Measurements from ENCODE around the gene IMPDH2.
A peak's percentile ranks its signal among the peaks of the same experiment; 100 is the strongest.

IMPDH2 gene

DNA sequence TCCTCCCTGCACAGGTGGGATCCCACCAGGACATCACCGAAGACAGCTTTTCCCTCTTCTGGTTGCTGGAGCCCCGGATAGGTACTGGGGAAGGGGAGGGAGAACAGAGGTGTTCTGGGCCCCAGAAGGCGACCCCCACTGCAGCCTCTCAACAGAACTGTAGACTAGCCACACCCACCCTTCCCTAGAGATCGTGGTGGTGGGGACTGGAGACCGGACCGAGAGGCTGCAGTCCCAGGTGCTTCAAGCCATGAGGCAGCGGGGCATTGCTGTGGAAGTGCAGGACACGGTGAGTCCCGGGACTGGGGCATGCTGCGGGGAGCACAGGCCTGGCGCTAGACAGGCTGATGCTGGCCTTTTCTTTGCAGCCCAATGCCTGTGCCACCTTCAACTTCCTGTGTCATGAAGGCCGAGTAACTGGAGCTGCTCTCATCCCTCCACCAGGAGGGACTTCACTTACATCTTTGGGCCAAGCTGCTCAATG lies 6.5 kb downstream of the IMPDH2 start:
- peak; percentile 54 for DNase-seq (ENCODE audit: low read depth)
- peak overlapping the region; percentile 94 for H3K4me3 ChIP-seq (ENCODE audit: low read depth, low read length)
- TF ChIP-seq, protein P1, sequence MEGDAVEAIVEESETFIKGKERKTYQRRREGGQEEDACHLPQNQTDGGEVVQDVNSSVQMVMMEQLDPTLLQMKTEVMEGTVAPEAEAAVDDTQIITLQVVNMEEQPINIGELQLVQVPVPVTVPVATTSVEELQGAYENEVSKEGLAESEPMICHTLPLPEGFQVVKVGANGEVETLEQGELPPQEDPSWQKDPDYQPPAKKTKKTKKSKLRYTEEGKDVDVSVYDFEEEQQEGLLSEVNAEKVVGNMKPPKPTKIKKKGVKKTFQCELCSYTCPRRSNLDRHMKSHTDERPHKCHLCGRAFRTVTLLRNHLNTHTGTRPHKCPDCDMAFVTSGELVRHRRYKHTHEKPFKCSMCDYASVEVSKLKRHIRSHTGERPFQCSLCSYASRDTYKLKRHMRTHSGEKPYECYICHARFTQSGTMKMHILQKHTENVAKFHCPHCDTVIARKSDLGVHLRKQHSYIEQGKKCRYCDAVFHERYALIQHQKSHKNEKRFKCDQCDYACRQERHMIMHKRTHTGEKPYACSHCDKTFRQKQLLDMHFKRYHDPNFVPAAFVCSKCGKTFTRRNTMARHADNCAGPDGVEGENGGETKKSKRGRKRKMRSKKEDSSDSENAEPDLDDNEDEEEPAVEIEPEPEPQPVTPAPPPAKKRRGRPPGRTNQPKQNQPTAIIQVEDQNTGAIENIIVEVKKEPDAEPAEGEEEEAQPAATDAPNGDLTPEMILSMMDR (IDR thresholded peaks at IDR 0.05; ENCODE audit: insufficient read depth, low read depth, low read length, missing control alignments), result no peak

DNA sequence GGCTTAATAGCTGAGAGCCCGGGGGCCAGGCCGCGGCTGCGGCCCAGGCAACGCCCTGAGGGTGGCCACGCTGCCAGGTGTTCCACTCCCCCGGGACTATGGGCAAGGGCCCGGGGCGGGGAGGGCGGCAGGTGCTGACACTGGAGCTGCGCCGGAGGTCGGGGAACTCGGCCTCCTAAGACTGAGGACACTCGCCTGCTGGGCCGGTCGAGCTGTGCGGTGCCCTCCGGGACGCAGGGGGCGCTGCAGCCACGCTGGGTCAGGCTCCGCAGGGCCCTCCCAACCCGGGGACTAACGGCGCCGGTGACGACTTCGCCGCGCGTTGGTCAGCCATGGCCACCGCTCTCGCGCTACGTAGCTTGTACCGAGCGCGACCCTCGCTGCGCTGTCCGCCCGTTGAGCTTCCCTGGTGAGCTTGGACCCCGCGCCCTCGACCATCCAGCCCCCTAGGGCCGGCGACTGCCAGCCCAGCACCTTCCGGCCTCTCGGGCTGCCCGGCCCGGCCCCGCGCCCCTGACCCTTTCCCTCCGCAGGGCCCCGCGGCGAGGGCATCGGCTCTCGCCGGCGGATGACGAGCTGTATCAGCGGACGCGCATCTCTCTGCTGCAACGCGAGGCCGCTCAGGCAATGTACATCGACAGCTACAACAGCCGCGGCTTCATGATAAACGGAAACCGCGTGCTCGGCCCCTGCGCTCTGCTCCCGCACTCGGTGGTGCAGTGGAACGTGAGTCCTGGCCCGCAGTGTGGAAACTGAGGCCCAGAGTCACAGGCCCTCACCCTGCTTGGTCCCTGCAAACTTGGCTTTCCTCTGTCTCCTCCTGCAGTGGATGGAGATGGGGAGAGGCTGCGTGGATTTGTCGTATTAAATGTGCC lies 7.1 kb downstream of the IMPDH2 start, which contains the start of gene NDUFAF3:
Gene NDUFAF3, plus strand, starts transcription at position 309 of the 875 bp plus-strand sequence. Its CDS starts 24 bp downstream, at position 333.
- peak within 1 kb of the TSS; percentile 94 for H3K4me3 ChIP-seq (ENCODE audit: low read depth, low read length)
- TF ChIP-seq, protein P1 (IDR thresholded peaks at IDR 0.05; ENCODE audit: insufficient read depth, low read depth, low read length, missing control alignments), result peak; percentile 97
- DNase-seq (ENCODE audit: low read depth), result peak; percentile 97

DNA sequence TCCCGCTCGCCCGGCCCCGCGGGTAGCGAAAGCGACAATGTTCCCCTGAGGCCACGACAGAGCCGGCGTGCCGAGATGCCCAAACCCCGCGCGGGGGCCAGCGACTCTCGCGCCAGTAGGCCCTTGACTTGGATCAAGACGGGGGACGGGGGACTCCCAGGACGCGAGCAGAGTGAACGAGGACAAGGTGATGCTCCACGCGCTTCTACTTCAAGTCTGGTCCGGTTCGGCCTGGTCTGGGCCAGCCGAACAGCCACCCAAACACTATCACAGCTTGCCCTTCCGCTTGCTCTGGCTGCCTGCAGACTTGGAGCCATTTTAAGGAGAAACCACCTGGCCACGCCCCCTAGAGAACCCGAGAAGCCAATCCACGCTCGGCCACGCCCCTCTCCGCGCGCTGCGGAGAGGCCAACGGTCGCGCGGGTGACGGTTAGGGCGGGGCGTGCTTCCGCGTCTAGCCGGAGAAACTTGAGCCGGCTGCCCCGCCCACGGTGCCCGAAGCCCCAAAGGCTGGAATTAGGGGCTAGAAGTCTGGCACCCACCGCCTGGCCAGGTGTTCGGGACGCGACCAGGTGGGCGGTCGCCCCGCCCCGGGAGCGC lies 7.9 kb downstream of the IMPDH2 start:
- DNase-seq (ENCODE audit: low read depth), result peak; percentile 99

DNA sequence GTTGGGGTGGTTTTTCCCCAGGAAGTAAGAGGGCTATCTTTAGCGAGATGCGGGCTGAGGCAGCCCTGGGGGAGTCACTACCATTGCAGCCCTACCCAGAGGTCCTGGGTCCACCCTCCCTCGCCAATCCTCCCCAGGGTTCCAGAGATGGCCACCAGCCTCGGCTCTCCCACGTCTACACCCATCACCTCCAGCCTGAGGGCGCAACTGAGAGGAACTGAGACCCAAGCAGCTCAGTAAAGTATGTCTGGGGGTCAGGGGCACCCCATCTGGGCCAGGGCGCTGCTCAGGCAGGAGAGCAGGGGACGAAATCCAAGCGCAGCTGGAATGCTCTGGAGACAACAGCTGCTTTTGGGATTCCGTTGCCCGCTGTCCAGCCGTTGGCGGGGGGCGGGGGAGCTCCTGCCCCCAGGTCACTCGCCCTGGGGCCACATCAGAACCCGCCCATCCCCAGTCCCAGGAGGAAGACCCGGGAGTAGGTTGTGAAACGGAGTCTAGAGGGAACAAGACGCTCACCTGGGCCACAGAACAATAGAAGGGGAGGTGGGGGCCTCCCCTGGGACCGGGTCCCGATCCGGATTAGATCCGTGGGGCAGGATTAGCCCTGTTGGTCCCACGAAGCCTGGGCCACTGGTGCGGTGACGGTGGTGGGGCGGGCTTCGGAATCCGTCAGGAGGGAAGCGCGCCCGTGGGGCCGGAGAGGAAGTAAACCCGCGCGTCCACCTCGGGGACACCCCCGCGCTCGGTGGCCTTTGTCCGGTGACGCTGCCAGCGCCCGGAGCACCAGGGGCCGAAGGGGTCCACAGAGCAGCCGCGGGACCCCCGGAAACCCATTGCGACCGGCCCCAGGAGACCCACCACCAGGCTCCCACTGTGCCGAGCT lies 8.6 kb downstream of the IMPDH2 start:
- TF ChIP-seq, protein P1 (IDR thresholded peaks at IDR 0.05; ENCODE audit: insufficient read depth, low read depth, low read length, missing control alignments), result no peak
- peak; percentile 75 for DNase-seq (ENCODE audit: low read depth)
- H3K4me3 ChIP-seq (ENCODE audit: low read depth, low read length), result peak overlapping the region; percentile 94

More for the DNA sequence above, 7.9 kb downstream of the IMPDH2 start:
- TF ChIP-seq, protein P1 (IDR thresholded peaks at IDR 0.05; ENCODE audit: insufficient read depth, low read depth, low read length, missing control alignments), result no peak
- H3K4me3 ChIP-seq (ENCODE audit: low read depth, low read length), result peak overlapping the region; percentile 94

DNA sequence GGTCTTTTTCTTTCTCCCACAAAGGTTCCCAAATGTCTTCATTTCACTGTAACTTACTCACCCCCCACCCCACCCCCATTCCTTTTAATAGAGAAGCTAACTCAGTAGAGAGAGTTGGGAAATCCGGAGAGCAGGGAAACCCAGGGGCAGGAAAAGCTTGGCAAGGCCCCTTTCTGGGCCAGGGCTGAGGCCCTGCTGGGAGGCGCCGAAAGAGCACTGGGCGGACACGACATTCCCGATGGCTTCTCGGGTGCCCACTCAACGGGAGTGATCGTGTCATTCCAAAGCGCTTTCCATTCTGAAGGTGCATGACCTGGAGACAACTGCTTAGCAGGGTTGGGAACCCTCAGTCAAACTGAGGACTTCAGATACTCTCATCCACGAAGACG lies 9.3 kb downstream of the IMPDH2 start:
- H3K4me3 ChIP-seq (ENCODE audit: low read depth, low read length), result peak overlapping the region; percentile 94
- TF ChIP-seq, protein P1 (IDR thresholded peaks at IDR 0.05; ENCODE audit: insufficient read depth, low read depth, low read length, missing control alignments), result no peak
- DNase-seq (ENCODE audit: low read depth), result no peak

DNA sequence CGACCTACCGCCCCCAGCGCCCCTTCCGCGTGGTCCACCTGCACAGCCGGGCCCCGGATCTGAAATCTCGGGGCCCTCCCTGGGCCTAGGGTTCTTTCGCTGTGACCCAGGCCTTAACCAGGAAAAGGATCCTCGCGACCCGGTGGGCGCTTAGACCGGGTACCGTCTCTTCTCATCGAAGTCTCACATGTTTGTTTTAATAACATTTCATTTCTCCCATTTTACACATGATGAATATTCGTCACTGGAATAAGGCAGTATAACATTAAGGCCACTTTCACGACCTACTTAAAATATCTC lies 10.5 kb downstream of the IMPDH2 start:
- DNase-seq (ENCODE audit: low read depth), result no peak
- TF ChIP-seq, protein P1 (IDR thresholded peaks at IDR 0.05; ENCODE audit: insufficient read depth, low read depth, low read length, missing control alignments), result no peak
- peak overlapping the region; percentile 94 for H3K4me3 ChIP-seq (ENCODE audit: low read depth, low read length)

Data from GM12865 (cell line).